Endothelial cell (in vitro differentiated cells): ENCODE measurements around the gene PANK4. TPM values are rescaled to one million over a fixed set of nuclear protein-coding genes. Genes with fewer than 3 reads are reported as not detected.

Source experiments
- DNase-seq: peaks from one replicate; pipeline ENCODE4 v3.0.0; 2021; ENCODE audit warnings: low spot score
- H3K27ac Mint-ChIP-seq: one replicate; pipeline ENCODE4 v1.8.0; 2021; ENCODE audit warnings: mixed read lengths, inconsistent platforms; ENCODE audit not compliant: unreplicated experiment
- H3K27me3 Mint-ChIP-seq: one replicate; pipeline ENCODE4 v1.8.0; 2021; ENCODE audit warnings: mild to moderate bottlenecking, moderate library complexity, mixed read lengths, inconsistent platforms; ENCODE audit not compliant: unreplicated experiment
- H3K36me3 Mint-ChIP-seq: one replicate; pipeline ENCODE4 v1.8.0; 2021; ENCODE audit warnings: mild to moderate bottlenecking, low read depth, mixed read lengths, inconsistent platforms; ENCODE audit not compliant: unreplicated experiment
- H3K4me1 Mint-ChIP-seq: one replicate; pipeline ENCODE4 v1.8.0; 2021; ENCODE audit warnings: mild to moderate bottlenecking, mixed read lengths, inconsistent platforms; ENCODE audit not compliant: unreplicated experiment
- H3K4me3 Mint-ChIP-seq: one replicate; pipeline ENCODE4 v1.8.0; 2021; ENCODE audit warnings: mild to moderate bottlenecking, mixed read lengths, inconsistent platforms; ENCODE audit not compliant: unreplicated experiment
- H3K9me3 Mint-ChIP-seq: one replicate; pipeline ENCODE4 v1.8.0; 2021; ENCODE audit warnings: mixed read lengths, inconsistent platforms; ENCODE audit not compliant: unreplicated experiment
- total RNA-seq: library from RNA; stranded (reverse); fragmentation: NEBNext Ultra II Directional; extraction: Animal tissue kit (Norgen Biotek cat#: 25700); gene quantifications from one replicate; pipeline ENCODE4 v1.2.1, GENCODE V29; 2021; ENCODE audit not compliant: unreplicated experiment
- TF ChIP-seq, protein P1 (sequence below): fragments of 200-600 bp; sonication (generic); IDR thresholded peaks from one replicate; pipeline ENCODE4 v1.5.0; 2021; ENCODE audit warnings: antibody characterized with exemption; ENCODE audit not compliant: unreplicated experiment

Gene PANK4
- total RNA-seq, 1 donor from 2014 or later = 32.3 TPM

DNA sequence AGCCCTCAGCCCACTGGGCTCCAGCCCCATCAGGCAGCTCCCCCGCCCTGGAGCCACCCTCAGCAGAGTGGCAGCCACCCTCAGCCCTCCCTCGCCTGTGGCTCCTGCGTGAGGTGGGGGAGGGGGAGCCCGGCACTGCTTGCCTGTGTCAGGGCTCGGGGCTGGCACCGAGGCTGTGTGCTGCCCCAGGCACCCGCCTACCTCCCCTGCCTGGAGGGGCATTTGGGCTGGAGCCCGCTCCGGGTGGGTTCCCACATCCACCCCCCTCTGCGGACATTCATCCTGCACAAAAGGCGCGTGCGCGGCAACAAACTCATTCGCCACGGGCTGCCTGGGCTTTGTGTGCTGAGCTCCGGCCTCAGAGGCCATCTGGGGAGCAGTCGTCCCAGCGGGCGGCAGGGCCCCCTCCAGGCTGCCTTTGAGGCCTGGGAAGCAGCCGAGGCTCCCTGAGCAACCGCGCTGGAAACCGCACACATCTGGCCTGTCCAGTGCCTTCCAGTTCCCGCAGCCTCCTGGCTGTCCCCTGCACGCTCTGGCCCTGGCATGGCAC is 17.2 kb upstream of the PANK4 start:
- Mint-ChIP-seq H3K9me3 (no peaks in the 10 kb centered on the region), H3K36me3 (no peaks in the 10 kb centered on the region), H3K4me3 (no peak overlapping the region), H3K4me1 (no peaks in the 10 kb centered on the region), H3K27me3 (peaks cover 2% of the 10 kb centered on the region), H3K27ac (no peak overlapping the region)
- TF ChIP-seq, protein P1, sequence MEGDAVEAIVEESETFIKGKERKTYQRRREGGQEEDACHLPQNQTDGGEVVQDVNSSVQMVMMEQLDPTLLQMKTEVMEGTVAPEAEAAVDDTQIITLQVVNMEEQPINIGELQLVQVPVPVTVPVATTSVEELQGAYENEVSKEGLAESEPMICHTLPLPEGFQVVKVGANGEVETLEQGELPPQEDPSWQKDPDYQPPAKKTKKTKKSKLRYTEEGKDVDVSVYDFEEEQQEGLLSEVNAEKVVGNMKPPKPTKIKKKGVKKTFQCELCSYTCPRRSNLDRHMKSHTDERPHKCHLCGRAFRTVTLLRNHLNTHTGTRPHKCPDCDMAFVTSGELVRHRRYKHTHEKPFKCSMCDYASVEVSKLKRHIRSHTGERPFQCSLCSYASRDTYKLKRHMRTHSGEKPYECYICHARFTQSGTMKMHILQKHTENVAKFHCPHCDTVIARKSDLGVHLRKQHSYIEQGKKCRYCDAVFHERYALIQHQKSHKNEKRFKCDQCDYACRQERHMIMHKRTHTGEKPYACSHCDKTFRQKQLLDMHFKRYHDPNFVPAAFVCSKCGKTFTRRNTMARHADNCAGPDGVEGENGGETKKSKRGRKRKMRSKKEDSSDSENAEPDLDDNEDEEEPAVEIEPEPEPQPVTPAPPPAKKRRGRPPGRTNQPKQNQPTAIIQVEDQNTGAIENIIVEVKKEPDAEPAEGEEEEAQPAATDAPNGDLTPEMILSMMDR = no peak
- no peak for DNase-seq

DNA sequence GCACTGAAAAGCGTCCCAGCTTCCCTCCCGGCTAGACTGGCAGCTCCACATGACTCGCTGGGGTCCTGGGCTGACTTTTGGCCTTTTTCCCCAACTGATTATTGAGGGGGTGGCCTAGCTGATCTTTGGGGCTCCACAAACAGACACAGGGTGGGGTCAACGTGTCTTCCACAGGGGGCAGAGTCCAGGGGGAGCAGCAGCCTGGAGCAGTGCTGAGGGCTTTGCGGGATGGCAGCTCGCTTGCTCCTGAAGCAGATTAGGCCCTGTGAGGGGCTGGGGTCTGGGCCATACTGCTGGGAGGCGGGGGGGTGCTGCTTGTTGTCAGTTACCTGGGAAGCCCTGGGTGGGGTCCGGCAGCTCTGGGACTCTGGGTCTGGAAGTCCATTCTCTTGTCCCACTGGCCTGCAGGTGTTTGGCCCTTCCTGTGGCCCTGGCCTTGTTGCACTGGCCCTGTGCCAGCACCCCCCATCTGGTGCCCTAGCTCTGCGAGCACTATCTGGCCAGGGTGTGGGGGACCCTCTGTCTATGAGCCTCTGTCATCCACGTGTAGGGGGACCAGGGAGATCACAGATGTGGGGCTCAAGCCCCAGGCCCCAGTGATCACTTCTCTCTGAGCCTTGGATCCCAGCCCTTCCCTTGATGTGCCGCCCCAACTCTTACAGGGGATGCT is 16.0 kb upstream of the PANK4 start:
- no peak for DNase-seq
- Mint-ChIP-seq H3K27ac (no peak overlapping the region), H3K36me3 (no peaks in the 10 kb centered on the region), H3K27me3 (peaks cover 2% of the 10 kb centered on the region), H3K4me1 (no peaks in the 10 kb centered on the region), H3K4me3 (no peak overlapping the region), H3K9me3 (no peaks in the 10 kb centered on the region)
- TF ChIP-seq, protein P1 = no peak

- DNase-seq = no peak
- TF ChIP-seq, protein P1 = no peak
- Mint-ChIP-seq H3K36me3 (no peaks in the 10 kb centered on the region), H3K27me3 (peaks cover 4% of the 10 kb centered on the region), H3K9me3 (no peaks in the 10 kb centered on the region), H3K4me1 (no peaks in the 10 kb centered on the region), H3K27ac (no peak overlapping the region), H3K4me3 (no peak overlapping the region)
These were observed 15.3 kb upstream of the PANK4 start for GRCh38 chr1:2541619-2542245.

DNA sequence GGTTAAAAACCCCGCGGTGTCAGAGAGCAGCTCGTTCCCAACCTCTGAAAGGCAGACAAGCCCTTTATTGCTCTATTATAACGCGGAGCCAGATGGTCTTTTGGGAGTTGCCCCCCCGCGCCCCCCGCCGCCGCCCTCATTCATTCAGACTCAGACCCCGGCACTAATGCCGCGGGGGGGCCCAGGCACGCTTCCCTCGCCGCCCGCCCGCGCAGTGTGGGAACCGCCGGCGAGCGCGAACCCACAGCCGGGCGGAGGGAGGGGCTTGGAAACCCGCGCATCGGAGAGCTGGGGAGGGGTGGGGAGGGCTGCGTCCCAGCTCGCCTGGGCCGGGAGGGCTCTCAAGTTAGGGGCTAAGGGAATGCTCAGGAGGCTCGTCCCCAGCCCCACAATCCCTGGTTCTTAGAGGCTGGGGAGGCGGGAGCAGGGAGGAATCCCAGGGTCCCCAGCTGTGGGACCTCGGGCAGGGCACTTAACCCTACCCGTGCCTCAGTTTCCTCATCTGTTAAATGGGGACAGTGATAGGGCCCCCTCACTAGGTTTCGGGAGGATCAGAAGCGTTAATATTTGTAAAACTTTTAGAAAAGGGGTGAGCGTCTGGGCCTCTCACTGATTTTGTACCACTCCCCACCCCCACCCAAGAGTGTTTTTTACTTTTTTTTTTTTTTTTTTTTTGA is 14.6 kb upstream of the PANK4 start:
- Mint-ChIP-seq H3K36me3 (no peaks in the 10 kb centered on the region), H3K27me3 (peaks cover 7% of the 10 kb centered on the region), H3K27ac (no peak overlapping the region), H3K9me3 (no peaks in the 10 kb centered on the region), H3K4me1 (no peaks in the 10 kb centered on the region), H3K4me3 (no peak overlapping the region)
- TF ChIP-seq, protein P1 = no peak
- DNase-seq = no peak
